PC-3 (cell line): ENCODE data around the gene RHOH. TPM values are rescaled to one million over a fixed set of nuclear protein-coding genes. Genes with fewer than 3 reads are reported as not detected.

Experiments
- ATAC-seq: fragments of 200-7000 bp; cut with Tn5 transposase; 2 replicates; pipeline ENCODE4 v1.9.1; 2020; ENCODE audit warnings: mild to moderate bottlenecking, moderate library complexity
- BruUV-seq: library from RNA; stranded (reverse); fragments of 400-500 nt; replicated peaks from 2 replicates; lab custom pipeline; 2021; lab: Mats Ljungman, UMichigan
- CTCF ChIA-PET: fragments of 300-600 bp; sonication (Branson Sonifier 250); formaldehyde crosslinking; loops from one replicate; lab custom pipeline; 2022; ENCODE audit warnings: antibody characterized with exemption; lab: Charles Lee
- POLR2A ChIA-PET: fragments of 300-600 bp; sonication (Branson Sonifier 250); formaldehyde crosslinking; loops from one replicate; lab custom pipeline; 2022; ENCODE audit warnings: antibody characterized with exemption; ENCODE audit not compliant: unreplicated experiment; lab: Charles Lee
- DNase-seq: peaks from one replicate; pipeline ENCODE4 v3.0.0-alpha.2; 2015
- H2AFZ ChIP-seq: fragments of 300-600 bp; sonication (generic); 2 replicates; pipeline ENCODE4 v1.6.0; 2016; ENCODE audit warnings: antibody characterized with exemption, low read length
- H3F3A ChIP-seq: fragments of 300-600 bp; sonication (generic); one replicate; pipeline ENCODE4 v1.6.0; 2017; ENCODE audit warnings: antibody characterized with exemption, low read length, control low read depth, mild to moderate bottlenecking; ENCODE audit not compliant: unreplicated experiment
- H3K27ac ChIP-seq: fragments of 300-600 bp; sonication (generic); 2 replicates; pipeline ENCODE4 v1.5.1; 2016; ENCODE audit warnings: mild to moderate bottlenecking, low read length
- H3K27me3 ChIP-seq: fragments of 300-600 bp; sonication (generic); 2 replicates; pipeline ENCODE4 v1.6.1; 2016; ENCODE audit warnings: low read length, mixed read lengths
- H3K36me3 ChIP-seq: fragments of 300-600 bp; sonication (generic); 2 replicates; pipeline ENCODE4 v1.6.1; 2016; ENCODE audit warnings: low read depth, mixed run types, low read length, mixed read lengths
- H3K4me1 ChIP-seq: fragments of 300-600 bp; sonication (generic); 2 replicates; pipeline ENCODE4 v1.5.1; 2016; ENCODE audit warnings: low read length; ENCODE audit not compliant: insufficient read depth
- H3K4me2 ChIP-seq: fragments of 300-600 bp; sonication (generic); 2 replicates; pipeline ENCODE4 v1.6.0; 2016; ENCODE audit warnings: low read length
- H3K4me3 ChIP-seq: fragments of 300-600 bp; sonication (generic); 2 replicates; pipeline ENCODE4 v1.5.1; 2016; ENCODE audit warnings: mild to moderate bottlenecking, low read length, mixed read lengths
- H3K79me2 ChIP-seq: fragments of 300-600 bp; sonication (generic); 2 replicates; pipeline ENCODE4 v1.6.1; 2017; ENCODE audit warnings: low read length, mixed read lengths
- H3K9ac ChIP-seq: fragments of 300-600 bp; sonication (generic); 2 replicates; pipeline ENCODE4 v1.6.0; 2016; ENCODE audit warnings: mild to moderate bottlenecking, low read length
- H3K9me2 ChIP-seq: fragments of 300-600 bp; sonication (generic); replicated peaks from 2 replicates; pipeline ENCODE4 v1.6.1; 2016; ENCODE audit warnings: mixed run types, low read length, mixed read lengths
- H3K9me3 ChIP-seq: fragments of 300-600 bp; sonication (generic); 2 replicates; pipeline ENCODE4 v1.6.1; 2016; ENCODE audit warnings: low read length, mixed read lengths
- H4K20me1 ChIP-seq: fragments of 300-600 bp; sonication (generic); 2 replicates; pipeline ENCODE4 v1.6.1; 2016; ENCODE audit warnings: low read length, mixed read lengths
- CTCF ChIP-seq: fragments of 300-600 bp; sonication (generic); conservative IDR thresholded peaks from 2 replicates; pipeline ENCODE4 v1.5.1; 2017; ENCODE audit warnings: antibody characterized with exemption, low read depth, mild to moderate bottlenecking, low read length
- EZH2 ChIP-seq: fragments of 300-600 bp; sonication (generic); IDR thresholded peaks from one replicate; pipeline ENCODE4 v1.6.1; 2017; ENCODE audit warnings: antibody characterized with exemption, mild to moderate bottlenecking, low read length; ENCODE audit not compliant: unreplicated experiment
- EZH2phosphoT487 ChIP-seq: fragments of 300-600 bp; sonication (generic); IDR thresholded peaks from 2 replicates; pipeline ENCODE4 v1.6.1; 2018; ENCODE audit warnings: mild to moderate bottlenecking, antibody characterized with exemption, low read length, borderline replicate concordance
- intact Hi-C: fragments of 100-400 bp; cut with micrococcal nuclease; formaldehyde crosslinking; loops from 2 replicates; pipeline ENCODE4 v1.9.0; 2023
- total RNA-seq: library from RNA; depleted of rRNA; stranded (reverse); fragments of >200 nt; gene quantifications from 2 replicates; pipeline ENCODE4 v1.2.3, GENCODE V29; 2014

Gene RHOH
- total RNA-seq, 1 experiment from 2014 or later = not detected

GRCh38 chr4:40254608-40255392, 58.0 kb downstream of the RHOH start:
- Histone ChIP-seq H3K9me2 (no peaks in the 10 kb centered on the region), H3K79me2 (no peaks in the 10 kb centered on the region), H3K4me1 (peaks cover 50% of the 10 kb centered on the region), H3K4me2 (peak overlapping the region; percentile 66), H3K27me3 (no peaks in the 10 kb centered on the region), H3K27ac (peak overlapping the region; percentile 99), H3F3A (no peaks in the 10 kb centered on the region), H3K4me3 (no peak overlapping the region), H3K9ac (peak overlapping the region; percentile 83), H2AFZ (peak overlapping the region; percentile 56), H3K9me3 (no peaks in the 10 kb centered on the region), H3K36me3 (no peaks in the 10 kb centered on the region), H4K20me1 (no peaks in the 10 kb centered on the region)
- DNase-seq (peak; percentile 39), ATAC-seq (peak; percentile 37)
- BruUV-seq = no TSS peak
- intact Hi-C loops = loop anchor here (2.0 kb wide), 1 partner anchor 64 kb away; no protein-coding TSS in a partner anchor
- TF ChIP-seq EZH2 = no peak
- no peak for TF ChIP-seq EZH2phosphoT487
- TF ChIP-seq CTCF = no peak
- ChIA-PET POLR2A (no interaction called here), CTCF (interaction anchor here (1.0 kb wide), 1 partner anchor 55 kb away, joined by 3 read pairs; no protein-coding TSS in a partner anchor)

- H3K4me2 ChIP-seq = peak overlapping the region; percentile 66
- H3K36me3 ChIP-seq = no peaks in the 10 kb centered on the region
- peaks cover 49% of the 10 kb centered on the region for H3K4me1 ChIP-seq
- no peaks in the 10 kb centered on the region for H3K9me3 ChIP-seq
- ChIA-PET CTCF (interaction anchor here (1.0 kb wide), 1 partner anchor 54 kb away, joined by 3 read pairs; no protein-coding TSS in a partner anchor), POLR2A (interaction anchor here (0.5 kb wide), 1 partner anchor 707 kb away, joined by 3 read pairs; no protein-coding TSS in a partner anchor)
- DNase-seq (peak; percentile 88), ATAC-seq (peak; percentile 72)
- TF ChIP-seq EZH2phosphoT487 (no peak), CTCF (no peak), EZH2 (no peak)
- no TSS peak for BruUV-seq
- no peak overlapping the region for H3K4me3 ChIP-seq
- peak overlapping the region; percentile 99 for H3K27ac ChIP-seq
- no peaks in the 10 kb centered on the region for H4K20me1 ChIP-seq
- no peaks in the 10 kb centered on the region for H3K27me3 ChIP-seq
- H3K79me2 ChIP-seq = no peaks in the 10 kb centered on the region
- H3F3A ChIP-seq = no peaks in the 10 kb centered on the region
- intact Hi-C loops = loop anchor here (2.0 kb wide), 1 partner anchor 65 kb away; no protein-coding TSS in a partner anchor
- peak overlapping the region; percentile 83 for H3K9ac ChIP-seq
- 0 out of 2 replicates have a peak overlapping the region, but pooled peaks have one; percentile 56 for H2AFZ ChIP-seq
- H3K9me2 ChIP-seq = no peaks in the 10 kb centered on the region
Measured at GRCh38 chr4:40255393-40256281, 58.8 kb downstream of the RHOH start.
